ENCODE data around the gene PKP2.
"Not testable (repeated sequence)": the region's sequence is repeated elsewhere in the genome, so short reads cannot be mapped to it uniquely, and the experiment has no call there.

Gene PKP2

GRCh38 chr12:32897687-32898573 lies 1.4 kb upstream of the PKP2 start:
- no peak overlapping the region for H3K4me3 ChIP-seq (ENCODE audit: low read length)
- no peak for DNase-seq (ENCODE audit: low read depth, low spot score)

- DNase-seq (ENCODE audit: low read depth, low spot score): no peak
- no peak overlapping the region for H3K4me3 ChIP-seq (ENCODE audit: low read length)
Measured at GRCh38 chr12:32897281-32897610, 669 bp upstream of the PKP2 start.

GRCh38 chr12:32895688-32896431 lies 717 bp downstream of the PKP2 start:
- no peak for DNase-seq (ENCODE audit: low read depth, low spot score)
- no peak overlapping the region for H3K4me3 ChIP-seq (ENCODE audit: low read length)

- DNase-seq (ENCODE audit: low read depth, low spot score): no peak
- H3K4me3 ChIP-seq (ENCODE audit: low read length): no peak overlapping the region
Measured at GRCh38 chr12:32894566-32894965, 2.0 kb downstream of the PKP2 start.

- DNase-seq (ENCODE audit: low read depth, low spot score): no peak
- H3K4me3 ChIP-seq (ENCODE audit: low read length): no peak overlapping the region
Measured at GRCh38 chr12:32893458-32893857, 3.1 kb downstream of the PKP2 start.

- DNase-seq (ENCODE audit: low read depth, low spot score): no peak
- no peak overlapping the region for H3K4me3 ChIP-seq (ENCODE audit: low read length)
Measured at GRCh38 chr12:32893043-32893442, 3.5 kb downstream of the PKP2 start.

GRCh38 chr12:32892369-32892768 lies 4.2 kb downstream of the PKP2 start:
- not testable (repeated sequence) for DNase-seq (ENCODE audit: low read depth, low spot score); H3K4me3 ChIP-seq (ENCODE audit: low read length)

- no peak overlapping the region for H3K4me3 ChIP-seq (ENCODE audit: low read length)
- no peak for DNase-seq (ENCODE audit: low read depth, low spot score)
Measured at GRCh38 chr12:32891956-32892355, 4.6 kb downstream of the PKP2 start.

- DNase-seq (ENCODE audit: low read depth, low spot score): no peak
- H3K4me3 ChIP-seq (ENCODE audit: low read length): no peak overlapping the region
Measured at GRCh38 chr12:32891526-32891925, 5.1 kb downstream of the PKP2 start.

GRCh38 chr12:32889011-32889760 lies 7.4 kb downstream of the PKP2 start:
- no peak for DNase-seq (ENCODE audit: low read depth, low spot score)

GRCh38 chr12:32887058-32887457 lies 9.5 kb downstream of the PKP2 start:
- H3K4me3 ChIP-seq (ENCODE audit: low read length): no peak overlapping the region
- DNase-seq (ENCODE audit: low read depth, low spot score): no peak

More at GRCh38 chr12:32889011-32889760, 7.4 kb downstream of the PKP2 start:
- H3K4me3 ChIP-seq (ENCODE audit: low read length): no peak overlapping the region

- DNase-seq (ENCODE audit: low read depth, low spot score): peak; percentile 44
- no peak overlapping the region for H3K4me3 ChIP-seq (ENCODE audit: low read length)
Measured at GRCh38 chr12:32885831-32886230, 10.7 kb downstream of the PKP2 start.

- H3K4me3 ChIP-seq (ENCODE audit: low read length): no peak overlapping the region
- no peak for DNase-seq (ENCODE audit: low read depth, low spot score)
Measured at GRCh38 chr12:32884962-32885361, 11.6 kb downstream of the PKP2 start.

- no peak overlapping the region for H3K4me3 ChIP-seq (ENCODE audit: low read length)
- no peak for DNase-seq (ENCODE audit: low read depth, low spot score)
Measured at GRCh38 chr12:32881702-32882101, 14.9 kb downstream of the PKP2 start.

- no peak overlapping the region for H3K4me3 ChIP-seq (ENCODE audit: low read length)
- DNase-seq (ENCODE audit: low read depth, low spot score): no peak
Measured at GRCh38 chr12:32881107-32881506, 15.5 kb downstream of the PKP2 start.

- not testable (repeated sequence) for DNase-seq (ENCODE audit: low read depth, low spot score); H3K4me3 ChIP-seq (ENCODE audit: low read length)
Measured at GRCh38 chr12:32879066-32879465, 17.5 kb downstream of the PKP2 start.

GRCh38 chr12:32877601-32878459 lies 18.7 kb downstream of the PKP2 start:
- no peak overlapping the region for H3K4me3 ChIP-seq (ENCODE audit: low read length)
- no peak for DNase-seq (ENCODE audit: low read depth, low spot score)

- no peak overlapping the region for H3K4me3 ChIP-seq (ENCODE audit: low read length)
- DNase-seq (ENCODE audit: low read depth, low spot score): no peak
Measured at GRCh38 chr12:32876004-32876403, 20.6 kb downstream of the PKP2 start.

- H3K4me3 ChIP-seq (ENCODE audit: low read length): no peak overlapping the region
- DNase-seq (ENCODE audit: low read depth, low spot score): no peak
Measured at GRCh38 chr12:32874975-32875374, 21.6 kb downstream of the PKP2 start.

Data from Jurkat, Clone E6-1 (cell line).